Activated CD4-positive, alpha-beta T cell treated with anti-CD3 and anti-CD28 coated beads, Interleukin-2, amount 50 U/mL, for 48 hours (primary cell): ENCODE data around the gene OPN1SW.

ENCODE experiments used
- DNase-seq, 2 experiments: peaks; one replicate each; pipeline ENCODE4 v3.0.0-alpha.2; 2020

Gene OPN1SW

DNA sequence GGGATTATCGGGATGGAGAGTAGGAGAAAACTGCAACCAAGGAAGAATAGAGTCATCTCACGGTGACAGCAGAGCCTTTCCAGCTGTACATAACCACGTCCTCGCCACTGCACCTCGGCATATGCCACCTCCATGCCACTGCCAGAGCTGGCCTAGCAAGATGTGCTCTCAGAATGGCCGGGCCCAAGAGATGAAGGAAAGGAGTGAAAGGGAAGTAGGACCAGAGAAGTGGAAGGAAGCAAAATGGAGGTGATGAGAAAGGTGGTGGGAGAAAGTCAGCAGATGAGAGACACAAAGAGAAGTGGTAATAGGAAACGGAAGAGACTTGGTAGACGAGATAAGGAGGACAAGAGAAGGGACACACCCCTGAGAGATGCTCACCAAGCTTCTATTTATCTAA is 44.4 kb downstream of the OPN1SW start:
- no peak for DNase-seq

GRCh38 chr7:128729494-128729893 is 46.1 kb downstream of the OPN1SW start:
- DNase-seq: no peak

GRCh38 chr7:128728598-128728997 is 47.0 kb downstream of the OPN1SW start:
- no peak for DNase-seq

- no peak for DNase-seq
Observed at GRCh38 chr7:128727239-128727638, 48.4 kb downstream of the OPN1SW start.

DNA sequence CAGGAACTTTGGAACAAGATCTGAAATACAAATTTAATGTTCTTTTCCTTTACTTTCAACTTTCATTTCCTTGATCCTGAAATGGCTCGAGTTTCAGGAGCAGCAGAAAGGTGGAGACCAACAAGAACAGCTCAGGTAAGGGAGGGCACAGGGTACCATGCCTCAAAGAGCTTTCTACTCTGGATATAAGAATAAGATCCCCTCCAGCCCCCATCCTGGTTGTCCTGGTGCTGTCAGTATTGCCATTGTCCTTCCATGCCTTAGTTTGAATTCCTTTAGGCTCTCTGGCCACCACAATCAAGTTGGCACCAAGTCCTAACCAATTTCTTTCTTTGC is 48.9 kb downstream of the OPN1SW start:
- no peak for DNase-seq

DNA sequence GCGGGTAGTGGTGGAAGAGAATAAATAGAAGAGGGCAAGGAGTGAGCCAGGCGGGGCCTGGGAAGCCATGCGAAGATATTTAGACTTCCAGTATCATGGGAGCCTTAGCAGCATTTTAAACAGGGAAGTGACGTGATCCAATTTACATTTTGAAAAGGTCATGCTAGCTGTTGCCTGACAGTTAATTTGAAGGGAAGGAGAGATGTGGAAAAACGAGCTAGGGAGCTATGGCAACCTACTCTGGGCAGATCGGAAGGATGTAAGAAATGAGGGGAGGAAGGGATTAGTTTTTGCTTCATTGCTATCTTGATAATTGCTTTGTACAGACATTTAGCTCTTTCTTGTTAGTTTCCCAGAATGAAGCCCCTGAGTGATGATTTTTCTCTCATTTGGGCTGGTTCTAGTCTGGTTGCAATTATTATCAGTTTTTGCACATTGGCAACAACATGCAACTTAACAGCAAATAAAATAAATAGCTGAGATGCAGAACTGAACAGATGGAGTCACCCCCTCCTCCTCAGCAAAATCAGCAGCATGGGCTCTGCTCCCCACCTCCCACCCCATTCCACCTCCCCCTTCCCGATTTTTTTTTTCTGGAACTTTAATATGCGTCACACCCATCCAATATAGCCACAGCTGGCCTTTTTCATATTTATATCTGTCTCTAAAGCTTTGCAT is 49.4 kb downstream of the OPN1SW start:
- no peak for DNase-seq

DNA sequence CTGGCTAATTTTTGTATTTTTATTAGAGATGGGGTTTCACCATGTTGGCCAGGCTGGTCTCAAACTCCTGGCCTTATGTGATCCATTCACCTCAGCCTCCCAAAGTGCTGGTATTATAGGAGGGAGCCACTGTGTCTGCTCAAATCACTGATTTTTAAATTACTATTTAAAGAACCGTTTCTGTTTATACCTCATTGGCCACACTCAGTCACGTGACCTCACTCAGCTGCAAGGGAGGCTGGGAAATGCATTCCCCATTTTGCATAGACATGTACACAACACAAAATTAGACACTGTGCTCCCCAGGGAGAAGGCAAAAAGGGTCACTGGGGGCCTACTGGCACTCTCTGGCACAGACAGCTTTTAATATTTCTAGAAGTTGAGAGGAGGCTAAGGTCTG is 50.1 kb downstream of the OPN1SW start:
- no peak for DNase-seq

DNA sequence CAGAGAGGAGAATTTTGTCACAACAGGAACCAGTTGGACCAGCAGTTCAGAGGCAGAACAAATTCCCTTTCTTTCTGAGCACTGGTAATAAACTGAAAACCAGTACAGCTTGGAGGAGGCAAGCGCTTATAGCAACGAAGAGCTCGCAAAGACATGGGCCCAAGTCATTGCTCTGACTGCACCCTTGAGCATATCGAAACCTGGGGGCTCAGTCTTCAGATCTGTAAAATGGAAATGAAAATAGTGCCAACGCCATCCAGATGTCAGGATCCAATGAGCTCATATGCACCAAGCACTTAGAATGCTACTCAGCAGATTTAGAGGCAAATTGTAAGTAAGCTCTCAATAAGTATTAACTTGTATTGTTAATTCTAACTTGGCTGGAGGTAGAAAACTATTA is 50.9 kb downstream of the OPN1SW start:
- DNase-seq: no peak
